Activated CD8-positive, alpha-beta memory T cell treated with anti-CD3 and anti-CD28 coated beads for 36 hours (primary cell): Measurements from ENCODE around the gene SLIT3. TPM values are rescaled to one million over a fixed set of nuclear protein-coding genes. Genes with fewer than 3 reads are reported as not detected.
"Not testable (repeated sequence)": the region's sequence is repeated elsewhere in the genome, so short reads cannot be mapped to it uniquely, and the experiment has no call there.

Experiments used
- CTCF ChIA-PET: fragments of 350-600 bp; sonication (Branson Sonifier 250); formaldehyde crosslinking; loops from one replicate; lab custom pipeline; 2021; ENCODE audit warnings: antibody characterized with exemption; lab: Charles Lee
- POLR2A ChIA-PET: fragments of 350-600 bp; sonication (Branson Sonifier 250); formaldehyde crosslinking; loops from one replicate; lab custom pipeline; 2021; ENCODE audit warnings: antibody characterized with exemption; lab: Charles Lee
- total RNA-seq, 2 experiments: library from RNA; stranded (reverse); gene quantifications; one replicate each; pipeline ENCODE4 v1.2.3, GENCODE V29; 2021

SLIT3 gene
- total RNA-seq, 2 experiments from 2014 or later = 0.50 to 0.76 TPM

DNA sequence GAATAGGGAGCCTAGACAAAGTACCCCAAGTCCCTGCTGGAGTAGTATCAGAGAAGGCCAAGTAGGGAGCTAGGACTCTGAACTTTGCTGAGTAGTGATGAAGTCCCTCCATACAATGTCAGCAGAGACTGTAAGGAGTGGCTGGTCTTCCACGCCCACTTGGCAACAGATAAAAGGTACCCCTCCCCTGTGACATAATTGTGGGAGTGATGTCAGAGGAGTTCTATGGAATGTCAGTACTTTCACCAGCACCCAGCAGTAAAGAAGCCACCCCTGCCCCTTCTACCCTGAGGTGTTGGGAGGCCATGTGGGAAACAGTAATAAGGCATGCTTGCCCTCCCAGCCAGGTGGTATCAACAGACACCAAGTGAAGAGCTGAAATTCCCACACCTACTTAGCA, 143.9 kb downstream of the SLIT3 start:
- ChIA-PET CTCF (no interaction called here), POLR2A (no interaction called here)

DNA sequence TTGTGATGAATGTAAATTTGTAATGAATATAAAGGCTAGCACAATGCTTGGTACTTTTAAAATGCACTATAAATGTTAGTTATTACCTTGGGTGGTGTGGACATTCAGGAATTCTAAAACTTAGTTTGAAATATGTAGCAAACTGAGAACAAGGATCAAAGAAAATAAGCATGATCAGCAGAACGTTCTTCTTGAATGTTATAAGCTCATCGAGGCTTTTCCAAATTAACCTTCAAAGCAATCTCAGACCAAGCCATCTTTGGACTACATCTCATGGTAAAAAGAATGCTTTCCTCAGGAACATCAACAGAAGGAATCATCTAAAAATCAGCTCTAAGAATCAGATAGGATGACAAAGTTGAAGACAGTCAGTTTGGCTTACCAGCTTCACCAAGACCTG, 146.3 kb downstream of the SLIT3 start:
- POLR2A ChIA-PET = no interaction called here
- CTCF ChIA-PET = no interaction called here

DNA sequence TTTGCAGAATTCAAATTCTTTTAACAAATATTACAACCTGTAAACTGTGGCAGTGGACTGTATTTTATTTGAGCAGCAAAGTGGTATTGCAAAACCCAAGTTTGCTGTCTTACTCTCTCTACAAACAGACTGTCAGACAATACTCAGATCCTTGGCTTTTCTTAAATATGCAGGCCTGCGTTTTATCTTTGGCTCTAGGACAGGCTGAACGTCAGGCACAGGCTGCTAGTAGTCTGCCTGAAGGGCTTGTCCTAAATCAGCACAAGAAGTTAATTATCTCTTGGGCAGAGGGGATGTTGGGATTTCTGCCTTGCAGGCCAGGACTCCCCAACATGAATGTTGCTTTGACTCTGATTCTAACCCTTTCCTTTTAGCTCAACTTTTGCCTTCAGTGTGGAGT, 147.5 kb downstream of the SLIT3 start:
- POLR2A ChIA-PET = no interaction called here
- CTCF ChIA-PET = no interaction called here

DNA sequence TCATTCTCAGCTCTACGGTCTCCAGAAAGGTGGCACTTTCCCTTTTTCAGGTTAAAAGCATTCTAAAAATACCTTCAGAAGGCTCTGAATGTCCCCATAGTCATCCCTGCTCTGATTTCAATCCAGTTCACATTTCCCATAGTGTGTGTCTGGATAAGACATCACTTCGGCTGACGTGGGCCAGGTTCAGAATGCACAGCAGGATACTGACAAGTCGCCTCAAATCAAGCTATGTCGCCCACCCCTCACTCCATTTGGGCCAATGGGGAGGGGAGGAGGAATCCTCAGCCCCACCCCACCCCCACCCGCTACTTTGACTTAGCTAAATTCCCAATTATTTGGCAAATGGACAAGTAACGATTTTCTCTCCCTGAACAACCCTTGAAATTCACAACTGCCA, 148.0 kb downstream of the SLIT3 start:
- POLR2A ChIA-PET = no interaction called here
- CTCF ChIA-PET = no interaction called here

DNA sequence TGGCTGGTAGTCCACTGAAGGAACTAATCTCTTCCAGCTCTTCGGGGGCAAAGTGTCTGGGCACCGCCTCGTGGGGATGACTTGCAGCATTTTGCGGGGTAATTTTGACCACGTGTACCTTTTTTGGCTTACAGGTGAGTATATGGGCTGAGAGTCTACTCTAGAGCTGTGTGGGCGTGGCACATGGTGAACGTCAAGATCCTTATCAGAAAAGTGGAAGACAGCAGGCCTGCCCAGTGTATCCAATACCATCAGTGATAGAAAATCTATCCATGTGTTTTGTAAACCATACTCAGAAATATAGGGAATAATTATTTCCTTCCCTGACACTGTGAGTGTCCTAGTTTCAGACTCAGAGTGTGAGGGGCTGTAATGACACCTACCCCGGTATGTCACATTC, 148.5 kb downstream of the SLIT3 start:
- ChIA-PET CTCF (no interaction called here), POLR2A (no interaction called here)

DNA sequence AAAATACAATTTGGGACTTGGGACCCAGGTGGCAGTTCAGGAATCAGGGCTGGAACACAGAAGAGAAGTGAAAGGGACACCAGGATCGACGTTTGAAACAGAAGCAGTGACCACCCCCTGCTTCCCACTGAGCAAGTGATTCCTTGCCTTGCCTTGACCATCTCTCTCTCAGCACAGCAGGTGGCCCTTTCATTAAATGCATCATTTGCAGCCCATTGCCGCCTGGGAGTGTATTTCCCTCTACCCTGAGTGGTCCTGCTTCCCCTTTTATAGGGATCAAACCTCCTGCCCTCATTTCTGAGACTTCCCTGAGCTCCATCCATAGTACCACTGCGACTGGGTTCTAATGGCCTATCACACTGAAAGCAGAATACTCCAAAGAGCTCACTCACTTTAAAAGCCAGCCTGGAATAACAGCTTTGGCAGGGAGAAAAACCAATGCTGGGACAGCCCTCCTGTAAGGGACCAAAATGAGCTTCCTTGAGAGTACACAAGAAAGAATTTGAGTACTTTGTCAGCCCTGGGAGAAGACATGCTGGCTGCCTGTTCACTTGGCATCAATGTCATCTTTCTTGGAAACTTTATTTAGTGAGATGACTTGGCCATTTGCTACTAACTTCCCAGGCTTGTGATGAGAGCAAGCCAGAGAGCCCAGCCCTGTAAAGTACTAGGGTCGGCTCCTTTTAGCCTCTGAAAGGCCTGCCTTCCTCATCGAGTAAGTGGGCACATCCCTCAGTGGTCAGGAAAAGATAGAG, 149.7 kb downstream of the SLIT3 start:
- POLR2A ChIA-PET = no interaction called here
- CTCF ChIA-PET = no interaction called here

DNA sequence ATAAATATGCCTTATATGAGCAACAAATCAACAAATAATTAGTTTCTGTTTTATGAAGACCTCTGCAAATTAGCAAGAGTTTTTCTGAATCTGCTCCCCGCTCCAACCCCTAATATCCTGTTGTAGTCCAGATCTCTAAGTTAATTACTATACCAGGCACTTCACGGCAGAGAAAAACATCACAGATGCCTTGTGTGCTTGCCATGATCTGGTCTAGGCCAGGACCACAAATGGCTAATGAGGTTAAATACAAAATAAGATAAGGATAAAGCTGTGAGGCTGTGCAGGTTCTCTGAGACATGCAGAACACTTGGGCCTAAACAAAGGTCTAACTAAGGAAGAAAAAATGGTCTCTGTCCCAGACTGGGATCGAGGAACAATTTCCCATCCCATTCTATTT, 150.8 kb downstream of the SLIT3 start:
- ChIA-PET POLR2A (interaction anchor here (0.7 kb wide), 1 partner anchor 371 kb away, joined by 3 read pairs; no protein-coding TSS in a partner anchor), CTCF (no interaction called here)

DNA sequence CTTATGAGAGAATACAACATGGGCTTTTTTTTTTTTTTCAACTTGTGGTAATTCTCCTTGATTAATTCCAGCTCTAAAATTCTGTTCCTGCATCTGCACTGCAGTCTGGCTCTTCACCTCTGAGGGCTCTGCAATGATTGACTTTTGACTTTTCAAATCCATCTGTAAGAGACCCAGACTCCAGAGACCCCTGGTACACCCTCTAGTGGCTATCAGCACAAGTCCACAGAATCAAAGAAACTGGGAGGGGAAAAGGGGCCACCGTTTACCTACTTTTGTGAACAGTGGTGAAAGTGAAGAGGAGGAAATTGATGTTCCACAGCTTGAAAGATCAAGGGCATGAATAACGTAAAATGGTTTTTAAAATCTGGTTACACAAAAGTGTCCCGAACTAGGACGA, 151.6 kb downstream of the SLIT3 start:
- ChIA-PET POLR2A (no interaction called here), CTCF (no interaction called here)

DNA sequence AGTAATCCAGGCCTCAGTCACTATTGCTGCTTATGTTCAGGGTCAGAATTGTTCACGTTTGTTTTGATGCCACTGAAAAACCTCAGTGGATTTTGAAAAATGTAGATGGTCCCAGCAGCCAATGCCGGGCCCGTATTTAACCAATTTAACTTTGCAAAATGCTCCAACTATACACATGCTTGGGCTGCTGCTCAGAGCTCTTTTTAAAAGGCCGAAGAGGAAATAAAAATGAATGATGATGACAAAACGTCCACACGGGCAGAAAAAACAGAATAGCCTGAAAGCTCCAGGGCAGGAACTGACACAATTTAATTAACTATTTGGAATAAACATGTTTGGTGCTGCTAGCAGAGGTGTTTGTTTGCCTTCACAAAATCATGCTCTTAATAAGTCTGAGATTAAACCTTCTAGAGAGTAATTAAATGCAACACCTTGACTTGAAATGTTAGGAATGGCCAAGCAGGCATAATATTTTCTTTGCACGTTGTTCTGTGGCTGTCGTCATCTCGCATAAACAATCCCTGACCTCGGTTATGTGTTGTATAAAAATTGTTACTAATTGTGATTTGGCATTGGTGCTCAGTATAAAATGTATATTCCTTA, 152.7 kb downstream of the SLIT3 start:
- ChIA-PET POLR2A (no interaction called here), CTCF (no interaction called here)

DNA sequence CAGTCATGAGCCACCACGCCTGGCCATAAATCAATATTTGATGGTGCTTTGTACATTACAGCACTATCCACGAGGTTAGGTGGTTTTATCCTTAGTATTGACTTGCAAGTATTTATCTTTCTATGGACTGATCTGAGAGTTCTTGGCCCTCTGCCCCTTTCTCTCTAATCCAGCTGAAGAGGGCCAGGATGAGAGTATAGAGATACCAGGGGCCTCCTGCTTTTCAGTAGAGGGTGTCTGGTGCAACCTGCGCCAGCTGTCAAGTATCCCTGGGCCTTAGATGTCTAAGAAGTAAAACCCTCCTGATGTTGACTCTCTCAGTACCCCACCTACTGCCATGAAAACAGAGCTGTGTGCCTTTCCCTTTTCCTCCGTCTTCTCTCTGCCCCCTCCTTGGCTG, 153.4 kb downstream of the SLIT3 start:
- CTCF ChIA-PET = no interaction called here
- POLR2A ChIA-PET = no interaction called here

DNA sequence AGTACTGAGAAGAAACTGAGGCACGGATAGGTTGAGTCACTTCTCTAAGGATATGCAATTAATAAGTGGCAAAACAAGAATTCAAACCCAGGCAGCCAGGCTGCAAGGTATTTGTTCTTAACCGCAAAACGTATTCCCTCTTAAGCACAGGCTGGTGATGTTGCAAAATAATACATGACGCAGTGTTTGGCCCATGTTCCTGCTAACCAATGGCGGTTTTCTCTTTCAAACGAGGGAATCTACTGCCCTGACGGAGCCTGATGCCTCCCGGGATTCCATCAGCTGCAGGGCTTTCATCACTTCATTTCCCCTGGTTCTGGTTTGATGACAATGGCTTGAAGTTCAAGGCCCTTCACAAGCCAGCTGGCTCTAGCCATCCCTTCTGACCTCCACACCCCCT, 154.8 kb downstream of the SLIT3 start:
- POLR2A ChIA-PET = no interaction called here
- CTCF ChIA-PET = no interaction called here

DNA sequence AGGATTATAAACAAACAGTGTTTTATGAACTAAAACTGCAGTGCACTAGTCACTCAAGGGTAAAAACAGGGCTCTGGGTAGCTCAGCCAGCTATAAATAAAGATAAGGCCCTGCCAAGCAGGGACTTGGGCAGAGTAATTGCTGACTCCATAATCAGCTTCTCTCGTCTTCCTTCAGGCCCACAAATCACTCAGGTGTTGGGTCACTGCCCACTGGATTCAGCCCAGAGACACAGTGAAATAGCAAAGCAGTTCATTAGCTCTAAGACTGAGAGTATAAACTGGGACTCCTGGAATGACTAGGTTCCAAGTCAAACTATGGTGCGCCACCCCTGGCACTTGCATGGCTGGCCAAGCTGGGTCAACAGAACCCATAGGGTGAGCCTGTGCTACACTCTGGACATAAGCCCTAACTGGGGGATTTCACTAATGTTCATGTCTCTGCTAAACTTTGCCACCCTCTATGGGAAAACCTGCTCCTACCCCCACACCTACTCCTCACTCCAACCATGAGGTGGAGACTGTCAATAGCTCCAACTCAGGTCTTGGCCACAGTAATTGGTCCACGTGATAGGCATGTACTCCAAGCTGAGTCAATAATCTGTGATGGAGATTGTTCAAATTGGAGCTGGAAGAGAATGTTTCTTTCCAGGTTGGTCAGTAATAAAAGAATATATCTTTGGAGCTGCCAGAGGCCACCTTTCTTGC, 158.5 kb downstream of the SLIT3 start:
- ChIA-PET POLR2A (no interaction called here), CTCF (no interaction called here)

DNA sequence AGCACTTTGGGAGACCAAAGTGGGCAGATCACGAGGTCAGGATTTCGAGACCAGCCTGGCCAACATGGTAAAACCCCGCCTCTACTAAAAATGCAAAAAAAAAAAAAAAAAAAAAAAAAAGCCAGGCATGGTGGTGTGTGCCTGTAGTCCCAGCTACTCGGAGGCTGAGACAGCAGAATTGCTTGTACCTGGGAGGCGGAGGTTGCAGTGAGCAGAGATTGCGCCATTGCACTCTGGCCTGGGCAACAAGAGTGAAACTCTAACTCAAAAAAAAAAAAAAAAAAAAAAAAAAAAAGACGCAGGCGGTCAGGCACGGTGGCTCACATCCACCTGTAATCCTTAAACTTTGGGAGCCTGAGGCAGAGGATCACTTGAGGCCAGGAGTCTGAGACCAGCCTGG, 160.7 kb downstream of the SLIT3 start:
- CTCF ChIA-PET, POLR2A ChIA-PET: not testable (repeated sequence)

DNA sequence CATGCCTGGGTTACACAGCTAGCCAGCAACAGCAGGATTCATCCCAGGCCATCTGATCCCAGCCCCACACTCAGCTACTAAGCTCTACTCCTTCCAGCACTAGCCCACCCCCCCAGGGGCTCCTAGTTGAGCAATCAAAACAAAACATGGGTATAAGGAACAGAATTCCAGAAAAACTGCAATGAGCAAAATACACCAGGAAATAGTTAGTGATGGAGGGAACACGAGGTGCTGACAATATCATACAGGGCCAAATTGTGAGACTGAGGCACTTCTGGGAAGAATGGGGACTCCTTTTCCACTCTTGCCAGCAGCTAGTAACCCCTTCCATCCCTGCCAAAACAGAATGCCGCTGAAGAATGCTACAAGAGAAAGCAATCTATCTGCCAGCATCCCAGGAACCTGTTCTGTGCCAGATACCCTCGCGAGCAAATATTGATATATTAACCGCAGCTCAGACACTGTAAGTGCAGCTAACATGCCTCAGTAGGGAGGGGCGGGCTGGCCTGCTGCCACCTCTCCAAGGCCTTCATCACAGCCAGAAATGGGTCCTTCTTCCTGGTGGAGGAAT, 161.4 kb downstream of the SLIT3 start:
- CTCF ChIA-PET = no interaction called here
- POLR2A ChIA-PET = no interaction called here

DNA sequence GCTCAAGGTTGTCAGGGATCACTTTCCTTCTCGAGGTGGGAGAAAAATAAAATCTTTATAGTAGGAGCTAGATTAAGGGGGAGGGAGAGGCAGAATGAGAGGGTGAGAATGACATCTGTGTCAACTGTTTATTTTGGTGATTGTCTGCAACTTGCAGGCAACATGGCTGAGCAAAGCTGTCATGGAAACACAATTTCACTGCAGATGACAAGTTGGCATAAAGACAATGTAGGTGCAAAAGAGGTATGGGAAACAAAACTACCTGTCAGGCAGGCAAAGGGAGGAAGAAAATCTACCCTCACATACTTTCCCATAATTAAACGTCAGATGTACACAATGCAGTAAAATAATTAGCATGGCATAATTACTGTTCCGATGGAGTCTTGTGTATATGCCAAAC, 167.4 kb downstream of the SLIT3 start:
- POLR2A ChIA-PET = no interaction called here
- CTCF ChIA-PET = no interaction called here

DNA sequence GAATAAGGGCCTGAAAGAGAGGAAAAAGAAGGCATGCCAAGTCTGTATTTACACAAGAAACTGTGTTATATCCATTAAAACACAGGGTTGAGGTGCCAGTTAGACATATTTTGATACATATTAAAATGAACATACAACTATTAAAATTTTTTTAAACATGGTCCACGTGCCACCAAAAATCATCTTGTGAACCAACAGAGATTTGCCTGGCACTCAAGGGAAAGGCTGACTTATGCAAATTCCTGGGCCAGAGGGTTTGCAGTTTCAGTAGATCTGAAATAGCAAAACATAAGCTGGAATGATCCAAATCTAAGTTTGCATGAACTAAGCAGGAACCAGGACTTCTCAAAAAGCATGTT, 168.7 kb downstream of the SLIT3 start:
- ChIA-PET CTCF (no interaction called here), POLR2A (no interaction called here)

DNA sequence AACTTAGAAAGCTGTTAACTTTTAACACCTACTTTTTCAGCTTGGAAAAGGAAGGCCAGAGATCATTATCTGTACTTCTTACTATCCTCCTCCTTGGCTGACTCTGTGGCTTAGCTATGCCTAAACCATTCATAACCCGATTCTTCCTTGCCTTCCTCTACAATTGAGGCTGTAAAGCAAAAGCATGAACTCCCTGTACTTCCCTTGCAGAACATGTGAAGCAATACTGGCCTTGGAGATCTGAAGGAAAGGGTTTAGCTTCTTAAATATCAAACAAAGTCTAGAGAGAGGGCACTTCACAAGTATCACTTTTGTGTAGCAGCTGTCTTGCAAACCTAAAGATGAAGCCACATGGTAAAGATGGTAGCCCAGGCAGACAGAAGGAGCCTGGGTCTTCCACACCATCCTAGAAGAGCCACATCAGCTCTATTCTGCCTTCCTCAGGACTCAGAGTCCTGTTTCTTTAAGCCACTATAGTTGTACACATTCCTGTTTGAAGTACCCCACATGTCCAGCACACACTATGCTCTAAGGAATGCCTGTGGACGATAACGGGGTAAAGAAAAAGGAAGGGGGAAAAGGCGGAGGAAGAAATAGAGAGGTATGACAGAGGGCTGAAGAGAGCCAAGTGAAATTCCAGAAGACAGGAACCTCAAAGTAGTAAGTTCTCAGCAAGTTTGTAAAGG, 169.2 kb downstream of the SLIT3 start:
- CTCF ChIA-PET = no interaction called here
- POLR2A ChIA-PET = no interaction called here

DNA sequence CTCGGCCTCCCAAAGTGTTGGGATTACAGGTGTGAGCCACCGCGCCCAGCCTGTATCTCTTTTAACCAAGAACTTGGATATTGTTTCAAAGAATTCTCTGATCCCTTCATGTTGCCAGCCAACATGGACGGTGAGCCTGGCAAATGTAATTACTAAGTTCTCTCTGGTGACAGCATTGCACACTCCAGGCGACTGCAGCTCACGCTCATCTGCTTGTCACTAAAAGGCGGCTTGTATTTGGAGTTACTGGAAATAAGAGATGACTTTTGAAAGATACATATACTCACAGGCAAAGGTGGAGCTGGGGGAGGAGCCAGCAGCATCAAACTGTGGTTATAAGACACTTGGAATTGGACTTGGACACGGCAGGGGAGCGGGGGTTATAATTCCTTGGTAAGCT, 172.3 kb downstream of the SLIT3 start:
- POLR2A ChIA-PET = no interaction called here
- CTCF ChIA-PET = no interaction called here

DNA sequence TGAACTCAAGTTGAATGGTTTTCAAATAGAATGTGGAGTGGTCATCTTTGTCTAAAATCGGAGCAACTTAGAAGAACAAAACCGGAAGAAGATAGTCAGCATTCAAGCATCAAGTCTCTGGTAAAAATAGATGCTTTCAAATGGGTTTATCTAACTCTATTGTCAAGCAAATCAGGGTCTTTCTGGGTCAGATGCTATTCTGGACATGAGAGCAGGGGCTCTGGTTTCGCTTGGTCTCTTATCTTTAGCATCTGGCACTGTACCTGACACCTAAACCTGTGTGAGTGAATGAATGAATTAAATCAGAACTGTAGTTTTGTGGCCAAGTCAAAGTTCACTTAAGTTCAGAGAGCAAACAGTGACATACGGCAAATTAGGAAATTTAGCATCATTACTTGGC, 173.5 kb downstream of the SLIT3 start:
- POLR2A ChIA-PET = no interaction called here
- CTCF ChIA-PET = no interaction called here

DNA sequence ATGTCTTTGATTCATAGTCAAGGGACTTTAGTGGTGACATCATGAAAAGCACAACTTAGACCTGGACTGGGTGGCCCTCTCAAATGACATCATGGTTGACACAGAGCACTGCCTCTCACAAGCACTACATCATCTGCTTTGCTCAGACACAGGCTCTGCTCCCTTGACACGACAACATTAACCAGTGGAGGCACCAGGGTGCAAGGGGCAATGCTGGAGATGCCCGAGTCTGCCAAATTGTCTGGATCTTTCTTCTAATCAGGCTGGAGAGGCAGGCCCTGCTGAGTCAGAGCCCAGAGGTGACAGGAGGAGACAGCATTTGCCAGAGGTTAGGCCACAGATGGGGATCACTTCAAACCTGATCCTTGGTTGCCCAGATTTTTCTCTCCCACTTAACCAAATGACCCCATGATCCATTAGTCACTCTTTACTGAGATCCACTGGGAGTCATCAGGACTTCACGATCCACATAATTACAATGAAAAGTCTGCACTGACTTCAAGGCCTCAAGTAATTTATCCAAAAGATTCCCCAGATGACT, 174.4 kb downstream of the SLIT3 start:
- ChIA-PET CTCF (no interaction called here), POLR2A (no interaction called here)
